Kidney glomerular epithelial cell (primary cell): Measurements from ENCODE around the gene MMP24.
"Not testable (repeated sequence)": the region's sequence is repeated elsewhere in the genome, so short reads cannot be mapped to it uniquely, and the experiment has no call there.

ENCODE experiments used
- DNase-seq: peaks from one replicate; lab custom pipeline; 2025; lab: John Stamatoyannopoulos, UW

MMP24 gene

GRCh38 chr20:35311409-35311808 lies 84.9 kb downstream of the MMP24 start:
- peak; percentile 15 for DNase-seq

GRCh38 chr20:35311822-35312221 lies 85.3 kb downstream of the MMP24 start:
- no peak for DNase-seq

- peak; percentile 89 for DNase-seq
Measured at GRCh38 chr20:35312318-35312717, 85.8 kb downstream of the MMP24 start.

GRCh38 chr20:35314816-35315631 lies 88.5 kb downstream of the MMP24 start:
- DNase-seq = no peak

- not testable (repeated sequence) for DNase-seq
Measured at GRCh38 chr20:35315632-35316020, 89.1 kb downstream of the MMP24 start.

GRCh38 chr20:35316086-35316485 lies 89.6 kb downstream of the MMP24 start:
- DNase-seq = no peak

GRCh38 chr20:35317416-35318210 lies 91.1 kb downstream of the MMP24 start:
- peak; percentile 31 for DNase-seq

- peak; percentile 95 for DNase-seq
Measured at GRCh38 chr20:35318502-35319157, 92.1 kb downstream of the MMP24 start.

GRCh38 chr20:35319192-35319870 lies 92.8 kb downstream of the MMP24 start:
- peak; percentile 89 for DNase-seq

GRCh38 chr20:35319871-35320197 lies 93.3 kb downstream of the MMP24 start:
- peak; percentile 74 for DNase-seq

GRCh38 chr20:35320396-35321126 lies 94.1 kb downstream of the MMP24 start:
- peak; percentile 99 for DNase-seq

GRCh38 chr20:35325401-35325800 lies 98.9 kb downstream of the MMP24 start:
- no peak for DNase-seq

GRCh38 chr20:35326021-35326739 lies 99.7 kb downstream of the MMP24 start:
- DNase-seq = no peak
